GM18508 (cell line): ENCODE data around the gene SPOP.

ENCODE experiments used
- ATAC-seq: cut with Tn5 transposase; IDR thresholded peaks from one replicate; pipeline ENCODE4 v1.9.1; 2021; ENCODE audit warnings: moderate number of reproducible peaks; ENCODE audit not compliant: insufficient read depth, unreplicated experiment

The SPOP gene

GRCh38 chr17:49621946-49622529 is 55.9 kb downstream of the SPOP start:
- ATAC-seq = no peak

- no peak for ATAC-seq
These were observed 56.5 kb downstream of the SPOP start for GRCh38 chr17:49621420-49621819.

DNA sequence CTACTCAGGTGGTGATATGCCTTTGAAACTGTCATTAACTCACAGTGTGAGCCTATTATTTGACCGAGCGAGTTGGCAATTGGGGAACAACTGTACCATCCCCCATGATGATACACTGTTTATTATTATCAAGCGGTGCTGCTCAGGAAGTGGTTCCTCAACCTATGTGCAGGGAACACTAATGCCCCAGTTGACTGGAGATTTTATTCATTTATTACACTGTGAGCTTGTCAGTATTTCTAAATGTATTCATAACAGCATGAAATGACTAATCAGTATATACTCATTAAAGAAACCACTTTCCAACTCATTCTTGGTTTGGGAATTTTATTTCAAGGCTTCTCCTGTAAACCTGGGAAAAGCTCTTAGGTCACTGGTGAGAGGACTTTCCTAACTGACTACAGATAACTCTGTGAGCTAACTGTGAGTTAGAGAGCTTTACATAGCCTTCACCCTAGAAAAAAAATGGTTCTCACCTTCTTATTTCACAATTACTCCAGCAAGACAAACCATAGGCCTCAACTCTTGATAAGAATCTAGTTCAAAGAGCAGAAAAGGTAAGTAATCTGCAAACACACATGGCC is 59.8 kb downstream of the SPOP start:
- no peak for ATAC-seq

DNA sequence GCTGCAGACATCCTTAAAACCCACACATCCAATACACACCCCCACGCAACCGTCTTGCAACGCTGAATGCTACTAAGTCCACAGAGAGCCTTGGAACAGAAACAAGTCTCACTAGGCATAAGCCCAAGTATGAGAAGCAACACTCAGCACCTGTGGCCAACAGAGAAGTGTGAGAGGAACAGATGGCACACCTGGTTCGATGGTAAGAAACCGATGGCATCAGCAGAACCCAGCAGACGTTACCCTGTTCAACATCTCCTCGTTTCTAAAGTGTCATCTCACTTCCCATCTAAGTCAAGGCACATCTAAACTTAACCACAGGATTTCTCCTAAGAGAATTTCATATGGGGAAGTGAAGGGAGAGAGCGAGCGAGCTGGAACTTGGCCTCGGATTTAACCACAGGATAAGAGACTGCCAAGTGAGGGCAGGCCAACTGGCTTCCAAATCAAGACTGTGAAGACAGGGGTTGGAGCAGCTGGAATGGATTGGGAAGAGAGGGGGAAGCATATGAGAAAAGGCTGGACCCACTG is 61.2 kb downstream of the SPOP start:
- no peak for ATAC-seq

GRCh38 chr17:49616086-49616485 is 61.8 kb downstream of the SPOP start:
- no peak for ATAC-seq

GRCh38 chr17:49613182-49613800 is 64.6 kb downstream of the SPOP start:
- no peak for ATAC-seq

- ATAC-seq = no peak
These were observed 65.2 kb downstream of the SPOP start for GRCh38 chr17:49612726-49613125.

DNA sequence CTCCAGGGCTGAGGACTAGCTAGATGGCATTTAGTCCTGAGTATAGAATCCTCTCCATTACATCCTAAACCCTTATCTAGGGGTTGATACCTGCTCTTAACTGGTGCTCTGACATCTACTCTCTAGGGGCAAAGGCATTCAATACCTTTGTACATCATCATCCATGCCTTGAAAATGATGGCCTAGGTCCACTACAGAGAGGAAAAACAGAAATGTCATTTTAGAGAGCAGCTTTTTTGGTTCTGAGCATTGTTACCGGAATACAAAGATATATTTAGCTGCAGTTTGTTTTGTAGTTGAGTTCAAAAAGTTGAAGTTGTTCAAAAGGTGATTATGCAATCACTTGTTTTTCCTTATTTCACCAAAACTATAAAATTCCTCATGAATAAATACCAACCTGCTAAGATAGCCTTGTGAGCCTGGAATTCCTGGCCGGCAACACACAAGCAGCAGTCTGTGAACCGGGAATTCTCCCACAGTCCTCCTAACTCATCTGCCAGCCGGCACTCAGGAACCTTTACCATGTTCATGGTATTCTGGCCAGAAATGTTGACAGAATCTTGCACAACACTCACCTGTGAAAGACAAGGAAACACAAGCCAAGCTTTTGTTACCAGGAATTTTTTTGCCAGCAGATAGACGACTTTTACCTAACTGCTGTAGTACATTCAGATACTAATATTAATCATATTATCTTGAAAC is 66.9 kb downstream of the SPOP start:
- ATAC-seq = no peak

DNA sequence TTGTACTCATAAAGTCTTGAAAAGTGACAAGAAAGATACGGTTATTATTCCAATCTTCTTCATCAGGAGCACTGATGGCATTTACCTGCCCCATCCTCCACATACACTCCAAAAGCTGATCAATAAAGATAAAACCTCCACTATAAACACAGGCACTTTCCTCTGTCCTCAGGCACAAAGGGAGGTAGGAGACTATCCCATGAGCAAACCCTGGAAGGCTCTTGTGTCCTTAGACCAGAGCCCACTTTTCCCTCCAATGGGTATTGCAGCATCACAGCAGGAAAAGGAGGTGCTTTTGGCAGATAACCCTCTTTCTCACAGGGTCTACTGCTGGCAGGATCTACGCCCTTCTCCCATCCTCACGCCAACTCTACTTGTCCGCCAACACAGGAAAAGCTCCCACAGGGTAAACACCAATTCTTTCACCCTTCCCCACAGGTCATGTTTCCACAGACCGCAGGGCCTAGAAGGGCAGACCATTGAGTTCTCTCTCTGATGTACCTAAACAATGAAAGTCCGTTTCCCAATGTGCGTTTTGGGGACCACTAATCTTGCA is 73.5 kb downstream of the SPOP start:
- no peak for ATAC-seq

DNA sequence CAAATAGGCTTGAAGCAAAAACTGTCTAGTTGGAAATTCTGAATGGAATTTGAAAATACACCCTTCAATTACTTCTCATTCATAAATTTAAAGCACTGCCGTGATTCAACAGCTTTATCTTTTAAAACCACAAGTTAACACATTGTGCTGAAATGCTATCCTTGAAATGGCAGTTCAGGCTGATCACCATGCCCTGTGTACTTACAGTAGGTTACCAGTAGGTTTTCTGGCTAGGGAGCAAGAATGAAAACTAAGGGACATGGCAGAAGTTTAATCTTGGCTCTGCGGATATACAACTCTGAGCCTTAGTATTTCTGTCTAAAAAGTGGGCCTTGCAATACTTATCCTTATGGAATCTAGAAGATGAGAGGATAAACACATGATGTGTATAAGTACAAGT is 74.2 kb downstream of the SPOP start:
- ATAC-seq = no peak

- no peak for ATAC-seq
These were observed 74.7 kb downstream of the SPOP start for GRCh38 chr17:49603238-49603637.

- ATAC-seq = no peak
These were observed 75.1 kb downstream of the SPOP start for GRCh38 chr17:49602783-49603182.

DNA sequence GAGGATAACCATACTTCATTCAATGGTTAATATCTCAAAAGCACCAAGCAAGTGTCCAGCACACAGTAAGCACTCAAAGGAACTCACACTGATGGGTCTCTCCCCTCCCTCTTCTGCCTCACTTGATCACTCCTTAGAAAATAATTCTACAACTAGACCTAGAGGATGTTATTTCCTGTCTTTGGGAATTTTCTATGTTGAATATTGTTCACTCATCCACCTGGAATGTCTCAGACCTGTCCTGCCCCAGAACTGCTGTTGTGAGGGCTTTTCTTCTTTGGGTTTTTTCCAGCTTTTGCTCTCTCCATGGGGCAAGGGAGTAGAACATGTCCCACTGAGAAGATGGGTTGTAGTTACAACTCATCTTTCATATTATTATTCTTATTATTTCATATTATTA is 76.9 kb downstream of the SPOP start:
- ATAC-seq = no peak

DNA sequence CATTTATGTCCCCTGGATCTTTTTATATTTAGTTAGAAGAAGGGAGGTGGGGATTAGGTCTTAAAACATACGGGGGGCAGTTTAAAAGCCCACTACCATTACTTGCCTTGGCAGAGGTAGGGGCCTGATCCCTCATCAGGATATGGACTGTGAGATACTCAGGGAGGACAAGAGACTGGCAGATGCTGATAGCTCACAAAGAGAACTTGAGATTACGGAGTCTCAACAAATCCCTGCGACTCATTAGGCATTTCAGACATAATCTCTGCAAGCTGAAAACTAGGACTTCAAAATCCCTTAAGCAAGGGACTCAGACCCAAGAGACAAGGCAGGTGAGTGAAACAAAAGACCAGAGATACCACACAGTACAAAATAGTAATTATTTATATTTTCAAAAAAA is 79.0 kb downstream of the SPOP start:
- no peak for ATAC-seq

DNA sequence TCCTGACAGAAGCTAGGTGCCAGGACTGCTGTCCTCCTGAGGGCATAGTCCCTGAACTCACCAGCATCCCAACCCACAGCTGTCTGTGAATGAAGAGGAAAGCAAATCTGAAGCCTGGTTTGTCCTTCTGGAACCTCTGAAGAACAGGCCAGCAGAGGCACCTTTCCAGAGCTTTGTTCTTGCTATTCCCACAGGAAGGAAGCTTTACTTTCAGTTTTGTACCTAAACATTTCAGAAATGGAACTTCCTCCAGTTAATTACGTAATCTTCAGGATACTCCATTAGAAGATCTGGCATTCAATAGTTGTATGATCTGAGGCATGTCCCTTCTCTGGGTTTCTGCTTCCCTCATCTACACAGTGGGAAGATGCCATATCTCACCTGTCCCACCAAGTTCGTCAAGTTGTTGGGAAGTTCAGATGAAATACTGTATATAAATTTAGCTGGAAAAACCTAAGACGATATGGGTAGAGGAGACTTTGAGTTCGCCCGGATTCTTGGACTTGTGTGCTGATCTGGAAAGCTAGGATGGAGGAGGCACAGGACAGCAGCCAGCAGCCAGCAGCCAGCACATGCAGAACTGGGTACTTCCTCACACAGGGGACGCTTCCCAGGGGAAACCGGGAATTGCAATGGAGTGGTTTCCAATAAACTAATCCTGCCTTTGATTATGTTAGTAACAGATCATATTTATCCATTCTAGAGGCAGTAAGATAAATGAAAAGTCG is 79.8 kb downstream of the SPOP start:
- ATAC-seq = no peak

DNA sequence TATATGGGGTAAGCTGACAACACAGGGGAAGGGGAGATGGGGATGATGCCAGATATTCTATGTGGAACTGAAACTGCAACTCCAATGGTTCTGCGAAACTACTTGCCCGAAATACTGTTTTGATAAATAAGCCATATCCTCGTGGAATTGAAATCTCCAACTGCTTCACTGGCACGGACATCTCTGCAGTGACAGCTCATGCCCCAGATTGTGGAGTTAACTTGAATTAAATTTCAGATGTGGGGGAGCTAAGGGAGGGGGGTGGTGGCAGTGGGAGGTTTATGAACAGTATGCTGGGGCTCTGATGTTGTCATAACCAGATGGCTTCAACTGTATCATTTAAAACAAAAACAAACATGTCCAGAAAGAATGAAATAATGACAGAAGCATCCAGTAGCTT is 80.5 kb downstream of the SPOP start:
- ATAC-seq = no peak

DNA sequence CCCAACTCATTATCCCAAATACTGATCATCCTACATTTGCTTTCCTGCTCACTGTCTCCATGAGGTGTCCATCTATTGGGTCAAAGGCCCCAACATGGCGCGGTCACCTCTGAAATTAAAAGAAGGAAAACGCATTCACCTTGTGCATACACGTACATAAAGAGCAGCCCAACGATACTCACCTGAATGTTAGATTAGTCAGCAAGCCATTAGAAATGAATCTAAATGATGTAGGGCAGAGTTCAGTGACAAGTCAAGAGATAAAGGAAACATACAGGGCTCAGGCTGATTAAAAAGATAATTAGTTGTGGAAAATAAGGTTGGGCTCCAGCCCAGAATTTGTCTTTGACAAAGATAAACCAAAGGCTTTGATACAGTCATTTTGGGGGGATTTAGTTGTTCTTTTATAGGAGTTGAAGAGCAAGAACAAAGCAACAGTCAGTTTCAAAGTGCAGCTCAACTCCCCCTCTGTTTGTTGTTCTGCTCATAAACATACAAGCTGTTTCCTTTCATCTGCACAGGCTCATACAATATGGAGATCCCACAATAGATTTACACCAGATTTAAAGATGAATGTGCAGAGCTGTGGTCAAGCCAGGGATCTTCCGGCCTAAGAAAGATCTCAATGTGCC is 81.2 kb downstream of the SPOP start:
- ATAC-seq = no peak

GRCh38 chr17:49595980-49596379 is 81.9 kb downstream of the SPOP start:
- no peak for ATAC-seq

DNA sequence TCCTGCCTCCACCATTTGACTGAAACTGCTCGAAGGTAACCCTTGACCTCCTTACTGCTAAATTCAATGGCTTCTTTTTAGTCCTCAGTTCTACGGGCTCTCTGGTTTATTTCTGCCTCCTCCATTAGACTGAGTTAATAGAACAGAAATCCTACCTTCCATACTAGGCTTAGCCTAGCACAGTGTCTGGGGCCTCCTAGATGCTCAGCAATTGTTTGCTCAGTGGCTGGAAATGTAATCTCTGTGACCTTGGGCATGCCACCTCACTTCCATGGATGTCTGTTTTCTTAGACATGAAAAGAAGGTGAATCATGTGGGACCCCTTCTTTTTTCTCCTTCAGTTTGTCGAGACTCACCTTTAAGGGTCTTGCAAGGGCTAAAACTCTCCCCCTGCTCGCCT is 82.6 kb downstream of the SPOP start:
- no peak for ATAC-seq

DNA sequence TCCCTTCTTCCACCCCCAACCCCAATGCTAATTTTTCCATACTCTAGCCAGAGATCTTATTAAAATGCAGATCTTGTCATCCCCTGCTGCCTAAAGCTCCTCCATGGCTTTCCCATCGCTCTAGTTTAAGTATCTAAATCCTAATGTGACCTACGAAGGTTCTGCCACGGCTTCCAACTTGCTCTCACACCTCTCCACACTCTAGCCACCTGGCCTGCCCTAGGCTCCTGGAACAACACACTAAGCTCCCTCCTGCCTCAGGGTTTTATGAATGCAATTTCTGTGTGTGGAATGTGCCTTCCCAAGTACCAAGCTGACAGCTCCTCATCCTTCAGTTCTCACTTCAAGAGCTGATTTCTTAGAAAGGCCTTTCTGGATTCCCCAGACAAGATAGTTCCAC is 85.6 kb downstream of the SPOP start:
- no peak for ATAC-seq
